Liver (tissue), 9 donors: ENCODE results near the gene BMAL2. TPM values are rescaled to one million over a fixed set of nuclear protein-coding genes. Genes with fewer than 3 reads are reported as not detected.

Experiments used
- DNase-seq: peaks from one replicate; pipeline ENCODE4 v3.0.0-alpha.2; 2017; ENCODE audit warnings: low spot score
- H3K27ac ChIP-seq, 2 donors: one replicate each; pipeline ENCODE4 v1.7.0; 2013; ENCODE audit warnings: inconsistent platforms in 2 of 2, low read length in 2 of 2, control low read depth in 1 of 2, low read depth in 1 of 2, mild to moderate bottlenecking in 1 of 2
- H3K27me3 ChIP-seq, 4 donors: one replicate each; pipeline versions ENCODE4 v1.6.1 to v1.7.0; 2013; ENCODE audit warnings: low read length in 3 of 4, inconsistent platforms in 1 of 4, mild to moderate bottlenecking in 1 of 4, moderate library complexity in 1 of 4; ENCODE audit not compliant: control insufficient read depth in 4 of 4, insufficient read depth in 4 of 4
- H3K36me3 ChIP-seq, 4 donors: one replicate each; pipeline versions ENCODE4 v1.6.1 to v1.7.0; 2013; ENCODE audit warnings: low read length in 3 of 4, mild to moderate bottlenecking in 3 of 4, low read depth in 1 of 4, moderate library complexity in 1 of 4; ENCODE audit not compliant: control insufficient read depth in 4 of 4, insufficient read depth in 3 of 4
- H3K4me1 ChIP-seq, 4 donors: one replicate each; pipeline versions ENCODE4 v1.6.1 to v1.7.0; 2013; ENCODE audit warnings: low read length in 3 of 4, mild to moderate bottlenecking in 3 of 4, moderate library complexity in 1 of 4; ENCODE audit not compliant: control insufficient read depth in 4 of 4, insufficient read depth in 4 of 4
- H3K4me3 ChIP-seq, 3 donors: one replicate each; pipeline versions ENCODE4 v1.6.1 to v1.7.0; 2013; ENCODE audit warnings: low read length in 3 of 3, control low read depth in 1 of 3, low read depth in 1 of 3, mild to moderate bottlenecking in 1 of 3
- H3K9ac ChIP-seq, 2 donors: one replicate each; pipeline ENCODE4 v1.7.0; 2013; ENCODE audit warnings: low read length in 2 of 2, mild to moderate bottlenecking in 2 of 2, moderate library complexity in 2 of 2, control low read depth in 1 of 2, low read depth in 1 of 2
- H3K9me3 ChIP-seq, 4 donors: one replicate each; pipeline versions ENCODE4 v1.6.1 to v1.7.0; 2013; ENCODE audit warnings: low read length in 3 of 4; ENCODE audit not compliant: control insufficient read depth in 4 of 4
- ATF3 ChIP-seq: IDR thresholded peaks from 2 replicates; pipeline ENCODE4 v1.6.1; 2016; ENCODE audit warnings: antibody characterized with exemption
- FOXA1 ChIP-seq: IDR thresholded peaks from 2 replicates; pipeline ENCODE4 v1.6.1; 2016; ENCODE audit warnings: antibody characterized with exemption
- JUND ChIP-seq, 2 donors: IDR thresholded peaks; 2 replicates each; pipeline ENCODE4 v1.6.1; 2016; ENCODE audit warnings: antibody characterized with exemption in 2 of 2
- MAX ChIP-seq: IDR thresholded peaks from 2 replicates; pipeline ENCODE4 v1.6.1; 2016; ENCODE audit warnings: antibody characterized with exemption
- NR2F2 ChIP-seq: IDR thresholded peaks from 2 replicates; pipeline ENCODE4 v1.6.1; 2016; ENCODE audit warnings: antibody characterized with exemption
- RAD21 ChIP-seq, 2 donors: IDR thresholded peaks; 2 replicates each; pipeline ENCODE4 v1.6.1; 2016; ENCODE audit warnings: antibody characterized with exemption in 2 of 2, mild to moderate bottlenecking in 2 of 2
- REST ChIP-seq: IDR thresholded peaks from 2 replicates; pipeline ENCODE4 v1.6.1; 2016; ENCODE audit warnings: antibody characterized with exemption, mild to moderate bottlenecking
- RXRA ChIP-seq, 2 donors: IDR thresholded peaks; 2 replicates each; pipeline ENCODE4 v1.6.1; 2017 to 2018; ENCODE audit warnings: antibody characterized with exemption in 2 of 2, mild to moderate bottlenecking in 1 of 2
- TAF1 ChIP-seq: conservative IDR thresholded peaks from 2 replicates; pipeline ENCODE4 v1.6.1; 2016; ENCODE audit warnings: antibody characterized with exemption, mild to moderate bottlenecking
- YY1 ChIP-seq: IDR thresholded peaks from 2 replicates; pipeline ENCODE4 v1.6.1; 2016; ENCODE audit warnings: antibody characterized with exemption, mild to moderate bottlenecking
- ZBTB33 ChIP-seq: IDR thresholded peaks from 2 replicates; pipeline ENCODE4 v1.6.1; 2016; ENCODE audit warnings: antibody characterized with exemption
- WGBS: extraction: QIAGEN DNeasy Blood & Tissue Kit; methylation state at CpG from one replicate; pipeline ENCODE4 v1.1.7; 2013; 5-methylcytosine and 5-hydroxymethylcytosine counted together
- polyA plus RNA-seq, 2 donors: library from polyadenylated mRNA; stranded (reverse) in 1 of 2; unstranded in 1 of 2; fragments of 200-250 nt in 1 of 2; fragments of >200 nt in 1 of 2; fragmentation: Nextera tagmentation in 1 of 2; extraction: Ambion mirVana in 1 of 2; gene quantifications; one replicate each; pipeline versions ENCODE4 v1.2.1 to v1.2.3, GENCODE V29; 2013 to 2015
- total RNA-seq, 2 donors: library from RNA; depleted of rRNA; stranded (reverse); fragments of >200 nt; gene quantifications; one replicate each; pipeline ENCODE4 v1.2.3, GENCODE V29; 2014
- donor health status: healthy.
- donor health status: healthy.
- donor health status: healthy.
- donor health status: healthy.
- donor health status: healthy.

Gene BMAL2
- total and polyA plus RNA-seq, 4 donors: 1.4 to 4.4 (median 1.7) TPM

- Histone ChIP-seq H3K4me3 (no peak overlapping the region), H3K27ac (no peak overlapping the region), H3K4me1 (peaks cover 1 to 18% (median 4%) of the 10 kb centered on the region in 4 donors), H3K36me3 (no peaks in the 10 kb centered on the region), H3K27me3 (no peaks in the 10 kb centered on the region), H3K9me3 (no peaks in the 10 kb centered on the region), H3K9ac (no peak overlapping the region)
- no peak for DNase-seq
- TF ChIP-seq RXRA (IDR thresholded peaks at IDR 0.05) (no peak), REST (no peak), NR2F2 (no peak), ATF3 (no peak), MAX (no peak), TAF1 (no peak), YY1 (no peak), JUND (IDR thresholded peaks at IDR 0.05) (no peak), RAD21 (IDR thresholded peaks at IDR 0.05) (no peak), ZBTB33 (no peak), FOXA1 (no peak)
- WGBS: 41% methylated on average over 1 of the region's 1 CpG
Measured at GRCh38 chr12:27291862-27292261, 40.8 kb upstream of the BMAL2 start.

GRCh38 chr12:27292718-27293117 lies 39.9 kb upstream of the BMAL2 start:
- DNase-seq: no peak
- Histone ChIP-seq H3K9me3 (no peaks in the 10 kb centered on the region), H3K27ac (no peak overlapping the region), H3K36me3 (no peaks in the 10 kb centered on the region), H3K27me3 (no peaks in the 10 kb centered on the region), H3K4me1 (peaks cover 1 to 18% (median 4%) of the 10 kb centered on the region in 4 donors), H3K9ac (peak overlapping the region in 1 of 2 donors; percentile 6), H3K4me3 (no peak overlapping the region)
- 96% methylated on average over 2 of the region's 2 CpGs for WGBS
- TF ChIP-seq REST (no peak), TAF1 (no peak), FOXA1 (no peak), RAD21 (IDR thresholded peaks at IDR 0.05) (no peak)
